HG03521 (cell line): ENCODE measurements around the gene TSPAN14.
"Not testable (repeated sequence)": the region's sequence is repeated elsewhere in the genome, so short reads cannot be mapped to it uniquely, and the experiment has no call there.

Experiments
- ATAC-seq: cut with Tn5 transposase; IDR thresholded peaks from one replicate; pipeline ENCODE4 v1.9.1; 2021; ENCODE audit warnings: mild to moderate bottlenecking, moderate library complexity; ENCODE audit not compliant: unreplicated experiment

Gene TSPAN14

GRCh38 chr10:80539421-80540031, 85.4 kb downstream of the TSPAN14 start:
- no peak for ATAC-seq

- ATAC-seq: no peak
Measured at GRCh38 chr10:80540136-80540535, 86.0 kb downstream of the TSPAN14 start.

- ATAC-seq: no peak
Measured at GRCh38 chr10:80540618-80540980, 86.5 kb downstream of the TSPAN14 start.

- peak; percentile 34 for ATAC-seq
Measured at GRCh38 chr10:80540981-80541750, 87.1 kb downstream of the TSPAN14 start.

GRCh38 chr10:80542053-80542452, 87.9 kb downstream of the TSPAN14 start:
- no peak for ATAC-seq

GRCh38 chr10:80542652-80543318, 88.7 kb downstream of the TSPAN14 start:
- ATAC-seq: no peak

- not testable (repeated sequence) for ATAC-seq
Measured at GRCh38 chr10:80543319-80543672, 89.2 kb downstream of the TSPAN14 start.

GRCh38 chr10:80544316-80544953, 90.3 kb downstream of the TSPAN14 start:
- no peak for ATAC-seq

GRCh38 chr10:80545258-80545881, 91.3 kb downstream of the TSPAN14 start:
- ATAC-seq: no peak

GRCh38 chr10:80552151-80552646, 98.1 kb downstream of the TSPAN14 start:
- ATAC-seq: no peak

GRCh38 chr10:80553436-80553835, 99.3 kb downstream of the TSPAN14 start:
- no peak for ATAC-seq

GRCh38 chr10:80554050-80554449, 99.9 kb downstream of the TSPAN14 start:
- ATAC-seq: no peak

- no peak for ATAC-seq
Measured at GRCh38 chr10:80555415-80555814, 101.3 kb downstream of the TSPAN14 start.

- ATAC-seq: no peak
Measured at GRCh38 chr10:80561950-80562349, 107.8 kb downstream of the TSPAN14 start.

GRCh38 chr10:80567292-80567691, 113.2 kb downstream of the TSPAN14 start:
- ATAC-seq: no peak

- no peak for ATAC-seq
Measured at GRCh38 chr10:80569131-80569895, 115.2 kb downstream of the TSPAN14 start.

GRCh38 chr10:80571352-80571751, 117.2 kb downstream of the TSPAN14 start:
- ATAC-seq: no peak

GRCh38 chr10:80579181-80579763, 125.2 kb downstream of the TSPAN14 start:
- ATAC-seq: no peak

GRCh38 chr10:80579849-80580637, 125.9 kb downstream of the TSPAN14 start:
- no peak for ATAC-seq
